Measurements from ENCODE around the gene PFN2. TPM values are rescaled to one million over a fixed set of nuclear protein-coding genes. Genes with fewer than 3 reads are reported as not detected.
A peak's percentile ranks its signal among the peaks of the same experiment; 100 is the strongest.
"Not testable (repeated sequence)": the region's sequence is repeated elsewhere in the genome, so short reads cannot be mapped to it uniquely, and the experiment has no call there.

The PFN2 gene
- total RNA-seq, 1 experiment from 2014 or later = 197 TPM

DNA sequence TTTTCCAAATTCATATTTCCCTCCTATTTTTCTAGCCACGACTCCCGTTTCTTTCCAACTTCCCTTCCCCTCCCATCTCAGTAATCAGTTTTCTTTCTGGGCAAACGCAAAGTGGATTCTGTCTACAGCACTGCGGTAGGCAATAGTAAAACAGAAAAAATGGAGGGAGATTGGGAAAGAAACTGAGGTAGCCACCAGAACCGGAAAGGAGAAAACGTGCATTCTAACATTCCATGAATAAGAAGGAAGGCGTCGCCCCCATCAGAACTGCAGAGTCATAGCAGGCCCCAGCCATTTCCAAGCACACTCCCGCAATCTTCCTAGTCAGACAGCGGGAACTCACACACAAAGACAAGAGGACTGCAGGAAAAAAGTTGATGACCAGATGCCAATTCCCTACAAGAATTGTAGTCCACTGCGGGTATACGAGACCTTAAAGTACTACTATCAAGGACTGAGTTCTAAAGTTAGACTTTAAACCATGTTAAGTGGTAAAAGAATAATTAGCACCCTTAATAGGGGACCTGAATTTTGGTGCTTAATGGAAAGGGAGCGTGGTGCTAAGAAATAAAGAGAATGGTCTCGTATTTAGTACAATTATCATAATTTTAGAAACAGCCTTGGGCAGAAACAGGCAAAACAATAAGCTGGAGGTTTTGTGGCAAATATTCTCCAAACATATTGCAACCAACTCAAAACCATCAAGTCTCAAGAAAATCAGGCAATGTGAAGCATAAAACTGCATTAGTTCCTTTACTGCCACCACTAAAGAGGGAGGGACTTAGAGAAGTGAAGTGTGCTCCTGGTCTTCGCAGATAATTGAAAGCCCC lies 1.4 kb downstream of the PFN2 start:
- DNase-seq (ENCODE audit: extremely low read depth, low read depth) = peak; percentile 79

DNA sequence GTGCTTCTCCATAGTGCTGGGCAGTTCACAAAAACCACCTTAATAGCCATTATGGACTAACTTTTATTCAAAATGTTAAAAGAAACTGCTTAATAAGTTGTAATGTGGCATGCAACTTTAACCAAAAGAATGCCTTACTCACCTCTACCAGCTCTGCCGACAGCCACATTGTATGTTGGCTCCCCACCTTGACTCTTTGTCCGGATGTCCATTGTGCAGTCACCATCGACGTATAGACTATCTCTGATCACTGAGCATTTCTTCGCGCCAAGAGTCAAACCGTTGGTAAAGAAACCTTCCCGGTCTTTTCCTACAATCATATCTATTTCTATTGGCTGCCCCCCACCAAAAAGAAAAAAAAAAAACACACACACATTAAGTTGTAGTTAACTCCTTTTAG lies 2.5 kb downstream of the PFN2 start:
- DNase-seq (ENCODE audit: extremely low read depth, low read depth) = no peak

DNA sequence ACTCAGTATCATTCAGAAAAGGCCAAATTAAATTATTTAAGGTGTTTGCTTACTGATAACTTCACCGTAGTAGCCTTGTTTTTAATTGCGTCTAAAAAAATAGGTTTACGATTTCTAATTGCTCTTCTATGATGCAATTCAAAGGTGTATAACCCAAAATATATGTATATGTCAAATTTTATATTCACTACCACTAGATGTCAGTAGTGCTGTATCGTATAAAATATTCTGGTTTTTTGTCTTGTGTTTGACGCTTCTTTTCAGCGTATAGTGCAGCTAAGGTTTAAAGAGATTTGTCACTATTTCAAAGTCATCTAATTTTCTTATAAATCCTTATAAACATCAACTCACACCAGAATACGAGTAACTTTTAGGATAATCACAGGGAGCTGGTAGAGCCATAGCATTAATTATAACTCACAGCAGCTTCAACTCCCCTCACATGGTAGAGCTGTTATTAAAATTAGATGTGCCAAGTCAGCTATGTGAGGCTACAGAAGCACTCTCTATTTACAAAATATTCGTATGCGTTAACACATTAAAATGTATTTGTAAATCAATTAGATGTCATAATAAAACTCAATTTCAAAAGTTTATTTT lies 3.5 kb downstream of the PFN2 start:
- DNase-seq (ENCODE audit: extremely low read depth, low read depth) = peak; percentile 50

DNA sequence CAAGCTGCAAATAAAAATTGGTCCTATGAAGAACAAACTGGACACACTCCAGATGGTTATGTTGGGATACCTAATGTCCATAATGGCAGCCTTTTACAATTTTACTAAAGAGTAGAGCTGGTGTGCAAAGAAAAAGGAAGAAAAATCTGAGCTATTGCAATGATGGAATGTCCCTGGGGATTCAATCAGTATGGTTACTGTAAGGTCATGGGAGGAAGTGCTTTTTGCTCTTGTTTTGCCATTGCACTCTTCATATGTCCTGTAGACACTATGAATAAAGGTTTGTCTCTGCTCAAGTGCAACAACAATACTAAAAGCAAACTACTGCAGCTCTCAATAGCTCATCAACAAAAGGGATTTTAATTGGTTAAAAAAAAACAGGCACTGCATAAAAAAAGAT lies 5.4 kb downstream of the PFN2 start:
- no peak for DNase-seq (ENCODE audit: extremely low read depth, low read depth)

DNA sequence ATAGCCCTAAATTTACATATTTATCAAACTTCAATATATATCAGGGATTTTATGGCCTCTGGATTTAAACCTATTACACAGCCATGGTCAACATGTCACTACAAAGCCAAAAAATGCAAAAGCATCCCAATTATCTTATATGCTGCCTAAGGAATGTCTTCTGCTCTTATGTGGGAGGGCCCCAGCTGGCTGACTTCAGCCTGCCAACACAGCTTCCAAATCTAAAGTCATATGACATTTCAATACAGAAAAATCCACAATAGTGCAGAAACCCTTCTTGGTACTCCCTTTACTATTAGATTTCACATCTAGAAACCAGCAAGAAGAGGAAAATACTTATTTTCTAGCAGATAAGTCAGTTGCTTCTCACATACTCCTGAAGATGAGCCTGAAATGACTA lies 6.4 kb downstream of the PFN2 start:
- no peak for DNase-seq (ENCODE audit: extremely low read depth, low read depth)

DNA sequence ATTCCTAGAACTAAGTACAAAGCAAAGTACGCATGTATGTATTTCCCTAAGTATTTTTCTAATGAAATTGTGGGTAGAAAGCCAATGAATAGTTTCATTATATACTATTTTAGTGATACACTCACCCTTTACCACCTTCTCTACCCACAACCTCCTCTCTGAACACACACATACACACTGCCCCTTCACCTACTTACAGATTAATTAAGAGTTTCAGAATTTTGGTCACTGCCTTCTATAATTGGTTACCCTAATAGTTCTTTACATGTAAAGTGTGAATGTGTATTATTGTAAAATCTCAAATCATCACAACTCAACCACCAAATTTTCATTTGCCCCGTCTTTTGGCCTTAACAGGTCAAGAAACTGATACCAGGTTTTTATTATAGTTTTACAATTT lies 7.2 kb downstream of the PFN2 start:
- DNase-seq (ENCODE audit: extremely low read depth, low read depth) = no peak

DNA sequence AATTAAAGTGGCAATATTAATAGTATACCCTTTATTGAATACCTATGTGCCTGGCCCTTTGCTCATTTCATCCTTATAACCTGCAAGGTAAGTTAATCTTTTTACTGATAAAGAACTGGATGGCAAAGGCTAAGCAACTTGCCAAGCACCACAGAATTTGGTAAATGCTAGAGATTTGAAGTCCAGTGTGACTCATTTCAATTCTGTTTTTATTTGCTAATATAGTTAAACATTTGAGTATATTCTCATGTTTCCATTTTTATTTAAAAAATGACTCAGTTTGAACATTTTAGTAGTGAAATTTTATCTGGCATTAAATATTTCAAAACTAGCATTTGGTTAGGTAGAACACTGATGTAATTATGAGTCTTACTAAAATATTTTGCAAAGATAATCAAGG lies 11.3 kb downstream of the PFN2 start:
- DNase-seq (ENCODE audit: extremely low read depth, low read depth) = no peak

DNA sequence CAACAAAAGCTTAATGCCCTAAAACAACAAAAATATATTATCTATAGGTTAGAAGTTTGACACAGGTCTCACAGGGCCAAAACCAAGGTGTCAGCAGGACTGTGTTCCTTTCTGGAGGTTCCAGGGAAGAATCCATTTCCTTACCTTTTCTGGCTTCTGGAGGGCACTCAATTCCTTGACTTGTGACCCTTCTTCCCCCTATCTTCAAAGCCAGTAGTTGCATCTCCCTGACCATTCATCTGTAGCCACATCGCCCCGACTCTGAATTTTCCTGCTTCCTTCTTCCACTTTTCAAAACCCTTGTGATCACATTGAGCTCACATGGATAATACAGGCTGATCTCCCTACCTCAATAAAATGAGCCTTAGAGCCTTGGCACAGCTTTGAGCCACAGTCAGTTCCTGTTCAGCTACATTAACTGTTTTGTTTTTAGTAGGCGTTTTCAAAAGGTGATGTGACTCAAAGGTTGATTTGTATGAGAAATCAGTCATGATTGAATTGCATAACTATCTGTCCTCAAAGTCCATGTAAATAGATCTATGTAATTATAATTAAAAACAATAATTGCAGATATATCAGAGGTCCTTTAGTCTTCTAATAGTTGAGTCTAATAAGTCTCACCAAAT lies 12.4 kb downstream of the PFN2 start:
- DNase-seq (ENCODE audit: extremely low read depth, low read depth) = no peak

DNA sequence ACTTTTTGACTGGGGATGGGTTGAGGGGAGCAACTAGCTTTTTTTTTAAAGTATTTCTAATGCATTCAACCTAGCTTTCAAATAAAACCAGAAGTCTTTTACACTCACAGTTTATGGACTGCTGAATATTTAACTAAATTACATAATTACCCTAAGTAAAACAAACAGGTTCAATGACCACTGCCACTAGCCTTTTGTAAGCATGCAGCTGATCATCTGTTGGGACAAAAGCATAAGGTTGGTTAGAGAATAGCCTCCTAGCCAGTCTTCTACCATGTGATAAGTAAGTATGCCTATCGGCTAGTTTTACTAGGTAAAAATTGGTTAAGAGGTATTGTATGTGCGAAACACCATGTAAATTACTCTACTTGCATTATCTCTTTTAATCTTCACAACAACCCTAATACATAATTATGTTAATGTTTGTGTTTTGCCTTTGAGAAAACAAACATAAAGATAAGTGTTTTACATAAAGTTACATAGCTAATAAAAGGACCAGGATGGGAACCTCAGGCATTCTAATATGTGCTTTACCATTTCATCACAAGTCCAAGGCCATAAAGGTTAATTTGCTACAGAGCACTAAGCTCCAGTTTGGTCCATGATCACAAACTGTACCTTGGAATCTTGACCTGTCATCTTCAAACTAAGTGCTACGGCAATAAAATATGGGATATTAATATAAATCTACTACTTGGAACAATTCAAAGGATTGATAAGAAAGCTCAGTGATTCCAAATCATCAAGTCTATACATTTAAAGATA lies 13.2 kb downstream of the PFN2 start:
- no peak for DNase-seq (ENCODE audit: extremely low read depth, low read depth)

DNA sequence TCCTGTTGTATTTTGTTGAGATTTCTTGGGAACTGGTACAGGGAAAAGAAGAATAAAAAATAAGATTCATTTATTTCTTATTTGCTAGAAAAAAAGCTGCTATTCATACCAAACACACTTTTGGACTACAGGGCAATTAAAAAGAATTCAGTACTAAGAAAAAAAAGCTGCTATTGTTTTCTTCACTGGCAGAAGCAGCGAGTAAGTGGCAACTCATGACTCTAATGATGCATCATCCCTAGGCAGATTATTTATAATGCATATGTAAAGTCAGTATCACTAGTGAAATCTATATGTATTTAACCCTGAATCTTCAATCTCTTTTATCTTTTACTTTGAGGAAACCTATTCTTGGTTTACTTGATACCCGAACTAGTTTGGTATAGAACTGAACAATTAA lies 15.2 kb downstream of the PFN2 start:
- no peak for DNase-seq (ENCODE audit: extremely low read depth, low read depth)

DNA sequence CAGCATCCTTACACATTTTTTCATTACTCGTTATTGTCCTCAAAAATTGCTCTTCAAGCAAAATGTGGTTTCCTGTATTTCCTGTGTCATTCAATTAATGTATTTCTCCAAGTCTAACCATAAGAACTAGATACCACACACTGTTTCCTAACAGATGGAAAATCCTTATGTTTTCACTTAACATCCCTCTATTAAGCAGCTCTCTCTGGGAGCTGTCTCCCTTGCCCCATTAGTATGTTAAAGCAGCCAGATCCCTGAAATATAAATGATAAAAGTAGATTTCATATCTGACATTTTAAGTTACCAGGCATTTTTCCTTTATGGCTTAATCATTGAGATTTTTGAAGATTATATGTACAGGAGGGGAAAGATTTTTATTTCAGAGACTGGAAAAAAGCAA lies 15.9 kb downstream of the PFN2 start:
- no peak for DNase-seq (ENCODE audit: extremely low read depth, low read depth)

DNA sequence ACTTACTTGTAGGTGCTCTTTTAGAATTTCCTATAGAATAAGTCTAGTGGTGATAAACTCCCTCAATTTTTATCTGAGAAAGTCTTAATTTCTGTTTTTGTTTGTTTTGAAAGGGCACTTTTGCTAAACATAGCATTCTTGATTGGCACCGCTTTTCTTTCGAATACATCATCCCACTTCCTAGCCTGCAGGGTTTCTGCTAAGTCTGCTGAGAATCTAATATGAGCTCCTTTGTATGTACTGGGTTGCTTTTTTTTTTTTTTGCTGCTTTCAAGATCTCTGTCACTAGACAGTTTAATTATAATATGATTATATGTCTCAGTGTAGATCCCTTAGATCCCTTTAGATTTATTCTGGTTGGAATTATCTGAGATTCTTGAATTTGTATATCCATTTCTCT lies 21.5 kb downstream of the PFN2 start:
- no peak for DNase-seq (ENCODE audit: extremely low read depth, low read depth)

DNA sequence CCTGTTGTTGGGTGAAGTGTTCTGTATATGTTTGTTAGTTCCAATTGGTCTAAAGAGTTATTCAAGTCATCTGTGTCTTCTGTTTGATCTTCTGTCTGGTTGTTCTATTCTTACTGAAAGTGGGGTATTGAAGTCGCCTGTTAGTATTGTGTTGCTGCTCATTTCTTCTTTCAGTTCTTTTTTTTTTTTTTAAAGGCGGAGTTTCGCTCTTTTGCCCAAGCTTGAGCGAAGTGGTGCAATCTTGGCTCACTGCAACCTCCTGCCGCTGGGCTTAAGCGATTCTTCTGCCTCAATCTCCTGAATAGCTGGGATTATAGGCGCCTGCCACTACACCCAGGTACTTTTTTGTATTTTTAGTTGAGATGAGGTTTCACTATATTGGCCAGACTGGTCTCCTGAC lies 23.5 kb downstream of the PFN2 start:
- no peak for DNase-seq (ENCODE audit: extremely low read depth, low read depth)

DNA sequence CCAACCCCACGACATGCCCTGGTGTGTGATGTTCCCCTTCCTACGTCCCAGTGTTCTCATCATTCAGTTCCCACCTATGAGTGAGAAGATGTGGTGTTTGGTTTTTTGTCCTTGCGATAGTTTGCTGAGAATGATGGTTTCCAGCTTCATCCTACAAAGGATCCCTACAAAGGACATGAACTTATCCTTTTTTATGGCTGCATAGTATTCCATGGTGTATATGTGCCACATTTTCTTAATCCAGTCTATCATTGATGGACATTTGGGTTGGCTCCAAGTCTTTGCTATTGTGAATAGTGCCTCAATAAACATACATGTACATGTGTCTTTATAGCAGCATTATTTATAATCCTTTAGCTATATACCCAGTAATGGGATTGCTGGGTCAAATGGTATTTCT lies 26.7 kb downstream of the PFN2 start:
- DNase-seq (ENCODE audit: extremely low read depth, low read depth) = not testable (repeated sequence)

DNA sequence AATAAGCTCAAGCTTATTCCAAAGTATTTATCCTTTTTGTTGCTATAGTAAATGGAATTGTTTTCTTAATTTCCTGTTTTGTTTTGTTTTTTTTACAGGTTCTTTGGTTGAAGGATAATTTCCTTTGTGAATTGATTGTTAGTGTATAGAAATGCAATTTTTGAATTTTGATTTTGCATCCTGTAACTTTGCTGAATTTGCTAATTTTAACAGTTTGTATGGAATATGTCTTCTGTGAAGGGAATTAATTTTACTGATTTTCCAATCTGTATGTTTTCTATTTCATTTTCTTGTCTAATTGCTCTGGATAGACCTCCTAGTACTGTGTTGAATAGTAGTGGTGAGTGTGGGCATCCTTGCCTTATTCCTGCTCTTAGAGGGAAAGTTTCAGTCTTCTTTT lies 28.3 kb downstream of the PFN2 start:
- DNase-seq (ENCODE audit: extremely low read depth, low read depth) = no peak

DNA sequence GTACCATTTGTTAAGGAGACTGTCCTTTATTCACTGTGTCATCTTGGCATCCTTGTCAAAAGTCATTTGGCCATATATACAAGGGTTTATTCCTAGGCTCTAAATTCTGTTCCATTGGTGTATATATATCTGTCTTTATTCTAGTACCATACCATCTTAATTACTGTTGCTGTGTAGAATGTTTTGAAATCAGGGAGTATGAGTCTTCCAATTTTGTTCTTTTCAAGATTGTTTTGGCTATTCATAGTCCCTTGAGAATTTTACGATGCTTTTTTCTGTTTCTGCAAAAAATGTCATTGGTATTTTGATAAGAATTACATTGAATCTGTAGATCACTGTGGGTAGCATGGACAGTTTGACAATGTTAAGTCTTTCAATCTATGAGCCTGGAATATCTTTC lies 28.7 kb downstream of the PFN2 start:
- no peak for DNase-seq (ENCODE audit: extremely low read depth, low read depth)

DNA sequence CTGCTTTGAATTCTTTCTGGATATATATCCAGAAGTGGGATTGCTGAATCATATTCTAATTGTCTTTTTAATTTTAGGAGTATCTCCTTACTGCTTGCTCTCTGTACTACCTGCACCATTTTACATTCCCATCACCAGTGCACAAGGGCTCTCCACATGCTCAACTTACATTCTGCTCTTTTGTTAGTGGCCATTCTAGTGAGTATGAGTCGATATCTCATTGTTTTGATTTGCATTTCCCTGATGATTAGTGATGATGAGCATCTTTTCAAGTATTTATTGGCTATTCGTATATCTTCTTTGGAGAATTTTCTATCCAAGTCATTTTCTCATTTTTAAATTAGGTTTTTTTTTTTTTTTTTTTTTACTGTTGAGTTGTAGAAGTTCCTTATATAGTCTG lies 29.5 kb downstream of the PFN2 start:
- no peak for DNase-seq (ENCODE audit: extremely low read depth, low read depth)

DNA sequence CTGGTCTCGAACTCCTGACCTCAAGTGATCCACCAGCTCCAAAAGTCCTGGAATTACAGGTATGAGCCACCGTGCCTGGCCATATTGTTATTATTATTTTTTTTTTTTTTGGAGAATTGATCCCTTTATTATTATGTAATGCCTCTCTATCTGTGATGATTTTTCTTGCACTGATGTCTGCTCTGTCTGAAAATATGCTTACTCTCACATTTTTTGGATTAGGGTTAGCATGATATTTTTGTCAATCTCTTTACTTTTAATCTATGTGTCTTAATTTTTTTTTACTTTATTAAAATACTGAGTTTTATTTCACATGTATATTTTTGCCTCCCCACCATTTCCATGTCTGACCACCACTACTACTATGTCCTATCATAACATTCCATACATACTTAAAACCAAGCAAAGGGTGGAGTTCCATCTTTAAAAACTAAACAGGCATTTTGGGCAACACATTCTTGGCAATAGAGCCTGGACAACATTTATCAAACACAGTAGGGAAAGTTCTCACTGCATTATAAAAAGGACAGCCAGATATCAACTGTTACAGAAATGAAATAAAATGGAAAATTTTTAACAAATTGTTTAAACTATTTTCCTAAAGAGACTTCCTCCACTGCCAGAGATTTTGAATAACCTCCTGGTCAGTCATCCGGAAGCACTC lies 32.2 kb downstream of the PFN2 start:
- DNase-seq (ENCODE audit: extremely low read depth, low read depth) = not testable (repeated sequence)

DNA sequence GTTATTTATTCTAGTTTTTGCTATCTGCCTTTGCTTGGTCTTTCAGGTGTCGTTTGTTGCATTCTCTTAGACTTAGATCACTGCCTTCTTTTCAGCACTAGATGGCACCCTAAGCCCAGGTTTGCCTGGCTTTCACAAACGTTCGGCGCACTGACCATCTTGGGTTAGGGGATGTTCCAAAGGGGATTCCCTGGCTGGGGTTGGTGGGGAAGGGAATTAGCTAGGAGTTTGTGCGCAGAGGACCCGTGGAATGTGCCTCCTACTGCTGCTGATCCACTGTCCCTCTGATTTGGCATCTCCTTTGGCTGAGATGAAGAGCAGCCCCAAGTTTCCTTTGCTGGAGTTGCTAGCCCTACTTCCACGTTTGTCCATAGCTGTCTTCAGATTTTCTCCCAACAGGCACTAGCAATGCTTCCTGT lies 33.9 kb downstream of the PFN2 start:
- DNase-seq (ENCODE audit: extremely low read depth, low read depth) = peak; percentile 46

DNA sequence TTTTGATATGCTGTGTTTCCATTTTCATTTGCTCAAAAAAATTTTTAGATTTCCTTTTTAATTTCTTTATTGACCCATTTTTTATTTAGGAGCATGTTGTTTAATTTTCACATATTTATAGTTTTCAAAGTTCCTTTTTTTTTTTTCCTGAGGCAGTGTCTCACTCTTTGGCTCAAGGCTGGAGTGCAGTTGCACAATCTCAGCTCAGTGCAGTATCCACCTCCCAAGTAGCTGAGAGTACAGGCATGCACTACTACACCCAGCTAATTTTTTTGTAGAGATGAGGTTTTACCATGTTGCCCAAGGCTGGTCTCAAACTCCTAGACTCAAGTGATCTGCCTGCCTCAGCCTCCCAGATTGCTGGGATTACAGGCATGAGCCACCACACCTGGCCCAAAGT lies 36.2 kb downstream of the PFN2 start:
- DNase-seq (ENCODE audit: extremely low read depth, low read depth) = no peak

DNA sequence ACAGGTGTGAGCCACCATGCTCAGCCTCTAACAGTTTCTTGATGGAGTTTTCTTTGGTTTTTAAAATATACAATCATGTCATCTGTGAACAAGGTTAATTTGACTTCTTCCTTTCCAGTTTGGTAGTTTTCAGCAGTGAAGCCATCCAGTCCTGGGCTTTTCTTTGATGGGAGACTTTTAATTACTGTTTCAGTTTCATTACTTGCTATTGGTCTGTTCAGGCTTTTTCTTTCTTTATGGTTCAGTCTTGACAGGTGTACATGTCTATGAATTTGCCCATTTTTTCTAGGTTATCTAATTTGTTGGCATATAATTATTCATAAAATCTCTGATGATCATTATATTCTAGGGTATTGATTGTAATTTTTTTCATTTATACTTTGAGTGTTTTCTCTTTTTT lies 36.8 kb downstream of the PFN2 start:
- no peak for DNase-seq (ENCODE audit: extremely low read depth, low read depth)

Measured in NCI-H460 (cell line).